ENCODE measurements around the gene COL1A1. TPM values are rescaled to one million over a fixed set of nuclear protein-coding genes. Genes with fewer than 3 reads are reported as not detected.

Gene COL1A1
- polyA plus RNA-seq, 1 donor (not counting 4 experiments of a cell fraction or from before 2014, with no cell fraction given): 0.55 TPM

GRCh38 chr17:50186661-50187393 is 14.6 kb downstream of the COL1A1 start:
- H3K36me3 ChIP-seq (ENCODE audit: control insufficient read depth in 2 of 2, extremely low read depth in 1 of 2, insufficient read depth in 2 of 2, low read length in 2 of 2): peaks cover 0 to 6% of the 10 kb centered on the region in 2 experiments
- dilution Hi-C loops (cut with MboI; ENCODE audit: extremely low pct_ligation_motif_present, low sequenced_read_pairs): no loop called here
- no peak overlapping the region for H3K4me2 ChIP-seq (ENCODE audit: control insufficient read depth, extremely low read depth, insufficient read depth, low read depth, low read length)
- H3K4me1 ChIP-seq (ENCODE audit: control insufficient read depth, extremely low read depth, insufficient read depth, low read length): peaks cover 21% of the 10 kb centered on the region
- no peak overlapping the region for H3K4me3 ChIP-seq (ENCODE audit: control insufficient read depth in 2 of 3, extremely low read depth in 1 of 3, insufficient read depth in 2 of 3, low read depth in 1 of 3, low read length in 3 of 3)
- no peak overlapping the region for H3K27ac ChIP-seq (ENCODE audit: control insufficient read depth, insufficient read depth, low read length)
- H3K9ac ChIP-seq (ENCODE audit: control insufficient read depth, extremely low read depth, insufficient read depth, low read length): no peak overlapping the region
- H3K27me3 ChIP-seq (ENCODE audit: control insufficient read depth, extremely low read depth, insufficient read depth, low read length): no peaks in the 10 kb centered on the region
- H4K20me1 ChIP-seq (ENCODE audit: control insufficient read depth, extremely low read depth, insufficient read depth, low read length): no peaks in the 10 kb centered on the region
- TF ChIP-seq EZH2 (IDR thresholded peaks at IDR 0.05; ENCODE audit: low read length) (no peak), CTCF (optimal IDR thresholded peaks at IDR 0.05 in 1 of 3, IDR thresholded peaks at IDR 0.05 in 1 of 3, conservative IDR thresholded peaks at IDR 0.05 in 1 of 3; ENCODE audit: extremely low read depth in 1 of 3, insufficient read depth in 2 of 3, low read length in 3 of 3) (no peak)
- H2AFZ ChIP-seq (ENCODE audit: control insufficient read depth, low read length): no peak overlapping the region
- H3K9me1 ChIP-seq (ENCODE audit: control insufficient read depth, extremely low read depth, insufficient read depth, low read length): no peaks in the 10 kb centered on the region
- H3K79me2 ChIP-seq (ENCODE audit: control insufficient read depth, insufficient read depth, low read length): no peaks in the 10 kb centered on the region
- no peaks in the 10 kb centered on the region for H3K9me3 ChIP-seq (ENCODE audit: control insufficient read depth, low read depth, low read length)
- no peak for DNase-seq (ENCODE audit: low read depth, low spot score)
- FAIRE-seq: no peak

- Histone ChIP-seq H3K79me2 (ENCODE audit: control insufficient read depth, insufficient read depth, low read length) (no peaks in the 10 kb centered on the region), H4K20me1 (ENCODE audit: control insufficient read depth, extremely low read depth, insufficient read depth, low read length) (no peaks in the 10 kb centered on the region), H3K36me3 (ENCODE audit: control insufficient read depth in 2 of 2, extremely low read depth in 1 of 2, insufficient read depth in 2 of 2, low read length in 2 of 2) (peaks cover 0 to 4% of the 10 kb centered on the region in 2 experiments), H3K4me2 (ENCODE audit: control insufficient read depth, extremely low read depth, insufficient read depth, low read depth, low read length) (no peak overlapping the region), H3K9ac (ENCODE audit: control insufficient read depth, extremely low read depth, insufficient read depth, low read length) (no peak overlapping the region), H3K9me3 (ENCODE audit: control insufficient read depth, low read depth, low read length) (no peaks in the 10 kb centered on the region), H3K4me1 (ENCODE audit: control insufficient read depth, extremely low read depth, insufficient read depth, low read length) (peaks cover 29% of the 10 kb centered on the region), H3K27ac (ENCODE audit: control insufficient read depth, insufficient read depth, low read length) (no peak overlapping the region), H3K27me3 (ENCODE audit: control insufficient read depth, extremely low read depth, insufficient read depth, low read length) (no peaks in the 10 kb centered on the region), H3K9me1 (ENCODE audit: control insufficient read depth, extremely low read depth, insufficient read depth, low read length) (no peaks in the 10 kb centered on the region), H2AFZ (ENCODE audit: control insufficient read depth, low read length) (no peak overlapping the region), H3K4me3 (ENCODE audit: control insufficient read depth in 2 of 3, extremely low read depth in 1 of 3, insufficient read depth in 2 of 3, low read depth in 1 of 3, low read length in 3 of 3) (no peak overlapping the region)
- DNase-seq (ENCODE audit: low read depth, low spot score) (no peak), FAIRE-seq (no peak)
- dilution Hi-C loops (cut with MboI; ENCODE audit: extremely low pct_ligation_motif_present, low sequenced_read_pairs): no loop called here
- TF ChIP-seq CTCF (optimal IDR thresholded peaks at IDR 0.05 in 1 of 3, IDR thresholded peaks at IDR 0.05 in 1 of 3, conservative IDR thresholded peaks at IDR 0.05 in 1 of 3; ENCODE audit: extremely low read depth in 1 of 3, insufficient read depth in 2 of 3, low read length in 3 of 3) (no peak), EZH2 (IDR thresholded peaks at IDR 0.05; ENCODE audit: low read length) (no peak)
Observed at GRCh38 chr17:50185631-50186471, 15.6 kb downstream of the COL1A1 start.

Data from keratinocyte (primary cell).